IPS-20b (cell line): ENCODE data around the gene HACD2.

Experiments
- H3K27ac ChIP-seq: one replicate; pipeline ENCODE4 v1.5.1; 2013; ENCODE audit warnings: low read length
- H3K27me3 ChIP-seq: 2 replicates; pipeline ENCODE4 v1.6.1; 2013; ENCODE audit warnings: mild to moderate bottlenecking, low read length, inconsistent platforms; ENCODE audit not compliant: insufficient read depth
- H3K36me3 ChIP-seq: 2 replicates; pipeline ENCODE4 v1.6.1; 2013; ENCODE audit warnings: low read depth, mild to moderate bottlenecking, inconsistent platforms, low read length, moderate library complexity; ENCODE audit not compliant: insufficient read depth
- H3K4me1 ChIP-seq: 2 replicates; pipeline ENCODE4 v1.6.1; 2013; ENCODE audit warnings: mild to moderate bottlenecking, control low read depth, inconsistent platforms, low read length, moderate library complexity; ENCODE audit not compliant: insufficient read depth
- H3K4me3 ChIP-seq: 2 replicates; pipeline ENCODE4 v1.5.1; 2013; ENCODE audit warnings: mild to moderate bottlenecking, low read length, inconsistent platforms
- H3K9ac ChIP-seq: 2 replicates; pipeline ENCODE4 v1.6.1; 2013; ENCODE audit warnings: low read depth, mild to moderate bottlenecking, inconsistent platforms, low read length, moderate library complexity
- H3K9me3 ChIP-seq: 2 replicates; pipeline ENCODE4 v1.6.1; 2013; ENCODE audit warnings: mild to moderate bottlenecking, low read depth, low read length, inconsistent platforms; ENCODE audit not compliant: insufficient read depth

Gene HACD2, protein sequence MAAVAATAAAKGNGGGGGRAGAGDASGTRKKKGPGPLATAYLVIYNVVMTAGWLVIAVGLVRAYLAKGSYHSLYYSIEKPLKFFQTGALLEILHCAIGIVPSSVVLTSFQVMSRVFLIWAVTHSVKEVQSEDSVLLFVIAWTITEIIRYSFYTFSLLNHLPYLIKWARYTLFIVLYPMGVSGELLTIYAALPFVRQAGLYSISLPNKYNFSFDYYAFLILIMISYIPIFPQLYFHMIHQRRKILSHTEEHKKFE

DNA sequence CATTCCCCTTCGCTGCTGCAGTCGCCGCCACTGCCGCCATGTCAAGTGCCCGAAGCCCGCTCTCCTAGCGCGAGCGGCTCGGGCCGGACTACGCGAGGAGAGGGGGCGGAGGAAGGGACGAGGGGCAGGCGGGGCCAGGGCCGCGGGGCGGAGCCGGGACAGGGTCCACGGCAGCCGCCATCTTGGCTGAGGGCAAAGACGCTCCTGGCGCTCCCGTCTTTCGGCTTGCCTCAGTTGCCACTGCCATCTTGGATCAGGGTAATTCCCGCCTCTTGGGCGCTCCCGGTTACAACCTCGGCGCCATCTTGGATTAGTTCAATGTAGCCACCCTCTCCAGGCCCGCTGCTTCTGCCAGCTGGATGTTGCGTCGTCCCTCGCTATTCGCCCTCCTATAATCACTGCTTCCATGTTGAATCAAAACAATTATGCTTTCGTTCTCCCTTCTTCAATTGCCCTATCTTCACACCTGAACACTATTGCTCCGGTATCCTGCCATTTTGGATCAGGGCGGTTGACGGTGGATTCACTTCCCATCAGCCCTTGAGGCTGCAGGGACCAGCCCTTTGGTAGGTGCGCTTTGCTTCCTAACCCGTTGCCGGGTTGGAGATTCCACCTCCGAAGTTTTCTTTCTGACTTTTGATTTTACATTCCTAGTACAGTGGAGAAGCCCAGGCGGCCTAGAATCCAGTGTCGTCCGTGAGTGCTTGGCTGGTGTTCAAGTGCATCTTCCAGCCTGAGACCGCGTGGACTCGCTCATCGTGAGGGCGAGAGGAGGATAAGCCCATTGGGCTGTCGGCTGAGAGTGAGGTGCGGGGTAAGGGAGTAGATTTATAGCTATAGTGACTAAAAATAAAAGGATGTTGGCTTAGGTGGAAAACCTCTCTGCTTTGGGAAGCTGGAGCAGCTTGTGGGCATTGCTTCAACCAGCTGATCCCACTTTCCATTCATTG is at the start of gene HACD2:
Gene HACD2 (minus strand): TSS at position 66 of the 950 bp plus-strand sequence. CDS start 26 bp downstream, at position 40.
- Histone ChIP-seq H3K36me3 (peaks cover 25% of the 10 kb centered on the region), H3K4me3 (peak within 1 kb of the TSS; percentile 89), H3K4me1 (no peaks in the 10 kb centered on the region; the same call in 1 of the 2 replicates), H3K27me3 (peaks cover 4% of the 10 kb centered on the region; the same call in 1 of the 2 replicates), H3K27ac (peak within 1 kb of the TSS; percentile 70), H3K9ac (peak within 1 kb of the TSS; percentile 94), H3K9me3 (peaks cover 16% of the 10 kb centered on the region)

DNA sequence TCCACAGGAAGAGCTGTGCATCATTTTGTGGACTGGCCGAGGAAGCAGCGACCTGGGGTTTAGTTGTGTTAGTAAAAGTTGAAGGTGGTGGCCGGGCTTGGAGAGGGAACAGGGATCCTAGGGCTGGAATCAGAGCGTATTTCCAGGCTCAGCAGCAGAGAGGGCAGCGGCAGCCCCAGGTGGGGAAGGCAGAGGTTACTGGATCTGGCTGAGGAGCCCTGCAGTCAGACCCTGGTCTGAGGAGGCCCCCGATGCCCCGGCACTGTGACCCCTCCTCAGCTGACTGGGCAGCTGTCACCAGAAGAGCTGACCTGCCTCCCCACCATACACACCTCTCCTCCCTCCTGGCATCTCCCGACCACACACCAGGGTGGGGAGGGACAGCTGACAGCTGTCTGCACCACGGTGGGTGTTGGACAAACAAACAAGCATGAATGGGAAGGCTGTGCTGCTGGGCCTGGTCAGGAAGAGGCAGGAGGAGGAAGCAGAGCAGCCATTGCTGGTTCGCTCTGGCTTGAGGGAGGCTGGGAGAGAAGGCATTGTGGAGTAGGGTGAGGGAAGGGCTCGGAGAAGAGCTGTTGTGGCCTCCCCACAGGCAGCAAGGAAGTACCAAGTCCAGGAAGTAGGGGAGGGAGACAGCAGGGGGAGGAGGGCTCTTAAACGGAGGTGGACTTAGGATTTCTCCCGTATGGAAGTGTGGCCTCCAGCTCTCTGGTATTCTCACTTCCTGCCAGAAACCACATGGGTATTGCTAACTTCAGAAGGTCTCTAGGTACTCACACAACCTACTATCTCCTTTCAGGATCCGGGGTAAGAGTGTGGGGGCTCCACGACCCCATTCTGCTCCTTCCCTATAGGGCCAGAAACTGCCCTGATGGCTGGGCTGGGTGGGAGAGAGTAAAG is 49.5 kb upstream of the HACD2 start:
- no peak overlapping the region for H3K4me3 ChIP-seq
- no peaks in the 10 kb centered on the region for H3K9me3 ChIP-seq
- H3K36me3 ChIP-seq, result no peaks in the 10 kb centered on the region
- H3K4me1 ChIP-seq, result peaks cover 37% of the 10 kb centered on the region
- no peak overlapping the region for H3K27ac ChIP-seq
- H3K27me3 ChIP-seq, result no peaks in the 10 kb centered on the region
- H3K9ac ChIP-seq, result no peak overlapping the region

DNA sequence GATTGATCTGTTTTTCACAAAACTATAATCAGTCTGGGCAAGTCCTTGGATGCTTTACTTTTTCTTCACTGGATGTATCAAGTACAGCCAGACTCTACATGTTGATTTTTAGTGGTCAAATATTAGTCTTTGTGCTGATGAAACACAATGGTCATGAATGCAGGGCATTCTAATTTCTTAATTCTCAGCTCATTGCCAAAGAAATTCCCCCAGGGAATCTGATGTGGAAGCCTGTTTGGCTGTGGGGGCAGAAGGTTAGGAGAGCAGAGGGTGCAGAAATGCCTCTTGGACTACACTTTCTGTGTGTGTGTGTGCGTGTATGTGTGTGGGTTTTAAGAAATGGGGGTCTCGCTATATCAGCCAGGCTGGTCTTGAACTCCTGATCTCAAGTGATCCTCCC is 48.7 kb upstream of the HACD2 start:
- H3K27me3 ChIP-seq, result no peaks in the 10 kb centered on the region
- peaks cover 37% of the 10 kb centered on the region for H3K4me1 ChIP-seq
- no peak overlapping the region for H3K27ac ChIP-seq
- no peaks in the 10 kb centered on the region for H3K9me3 ChIP-seq
- no peaks in the 10 kb centered on the region for H3K36me3 ChIP-seq
- no peak overlapping the region for H3K4me3 ChIP-seq
- no peak overlapping the region for H3K9ac ChIP-seq

DNA sequence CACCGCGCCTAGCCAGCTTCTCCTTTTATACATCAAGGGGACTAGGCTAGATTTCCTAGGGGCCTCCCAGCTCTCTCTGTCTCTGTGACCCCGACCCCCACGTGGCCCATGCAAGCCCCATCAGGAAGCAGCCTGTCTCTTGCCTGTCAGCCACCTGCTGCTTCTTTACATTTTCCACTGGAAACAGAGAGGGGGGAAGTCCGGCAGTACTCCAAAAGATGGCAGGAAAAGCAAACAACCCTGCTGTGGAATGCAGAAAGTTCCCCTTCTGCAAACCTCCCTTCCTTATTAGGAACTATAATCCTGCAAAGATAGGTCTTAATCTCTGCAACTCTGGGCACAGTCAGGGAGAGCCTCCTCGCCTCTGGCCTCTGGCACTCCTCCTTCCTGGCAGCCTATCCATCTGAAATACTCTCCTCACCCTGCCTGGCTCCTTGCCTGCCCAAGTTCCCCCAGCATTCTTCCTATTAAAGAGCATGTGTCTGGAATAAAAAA is 47.4 kb upstream of the HACD2 start:
- Histone ChIP-seq H3K36me3 (no peaks in the 10 kb centered on the region), H3K9ac (peak overlapping the region; percentile 63; the same call in 1 of the 2 replicates), H3K27ac (no peak overlapping the region), H3K4me1 (peaks cover 33% of the 10 kb centered on the region), H3K9me3 (no peaks in the 10 kb centered on the region), H3K27me3 (no peaks in the 10 kb centered on the region), H3K4me3 (peak overlapping the region; percentile 19; the same call in 1 of the 2 replicates)

DNA sequence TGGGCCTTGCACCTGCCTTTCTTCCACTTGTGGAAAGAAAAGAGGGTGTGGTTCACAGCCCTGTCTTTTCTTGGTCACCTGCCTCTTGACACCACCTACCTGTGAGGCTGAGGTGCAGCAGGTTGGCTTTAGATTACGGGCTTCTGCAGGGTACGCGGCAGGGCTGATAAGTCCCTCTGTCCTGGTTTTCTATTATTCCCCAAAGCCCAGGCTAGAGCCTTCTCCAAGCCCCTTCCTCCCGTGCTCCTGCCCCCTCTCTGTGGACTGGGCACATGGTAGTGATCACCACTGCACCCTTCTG is 44.8 kb upstream of the HACD2 start:
- Histone ChIP-seq H3K9me3 (no peaks in the 10 kb centered on the region), H3K9ac (no peak overlapping the region), H3K27me3 (no peaks in the 10 kb centered on the region), H3K4me3 (no peak overlapping the region), H3K27ac (no peak overlapping the region), H3K4me1 (peaks cover 9% of the 10 kb centered on the region), H3K36me3 (no peaks in the 10 kb centered on the region)

DNA sequence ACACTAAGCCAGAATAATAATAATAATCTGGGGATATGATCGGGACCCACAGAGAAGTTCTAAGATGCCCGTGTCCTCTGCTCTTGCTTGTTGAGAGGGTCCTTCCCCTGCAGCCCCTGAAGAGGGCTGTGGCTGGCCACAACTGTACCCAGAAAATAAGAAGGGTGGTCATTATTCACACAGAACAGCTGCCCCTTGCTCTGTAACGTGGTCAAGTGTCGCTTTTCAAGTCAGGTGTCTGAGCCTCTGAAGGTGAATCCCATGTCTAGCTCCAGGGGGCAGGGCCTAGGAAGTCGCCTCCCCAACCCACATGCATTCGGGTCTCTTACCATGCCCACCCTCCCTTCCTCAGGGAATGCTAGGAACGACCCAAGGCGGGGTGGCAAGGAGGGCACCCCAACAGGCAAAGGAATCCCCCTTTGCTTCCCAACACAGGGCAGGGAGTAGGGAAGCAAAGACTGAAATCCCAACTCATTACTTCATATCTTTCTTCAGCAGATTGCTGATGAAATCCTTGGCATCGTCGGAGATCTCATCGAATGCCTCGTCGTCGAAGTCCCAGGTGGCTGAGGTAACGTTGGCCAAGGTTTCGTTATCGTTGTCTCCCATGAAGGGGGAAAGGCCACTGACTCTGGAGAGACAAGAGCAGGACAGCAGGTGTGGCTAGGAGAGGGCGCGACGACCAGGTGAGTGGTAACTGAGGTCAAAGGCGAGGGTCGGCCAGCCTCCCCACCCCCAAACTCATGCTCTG is 44.3 kb upstream of the HACD2 start:
- H3K9ac ChIP-seq, result no peak overlapping the region
- no peaks in the 10 kb centered on the region for H3K36me3 ChIP-seq
- H3K4me3 ChIP-seq, result no peak overlapping the region
- H3K27ac ChIP-seq, result no peak overlapping the region
- no peaks in the 10 kb centered on the region for H3K9me3 ChIP-seq
- peaks cover 9% of the 10 kb centered on the region for H3K4me1 ChIP-seq
- H3K27me3 ChIP-seq, result no peaks in the 10 kb centered on the region

DNA sequence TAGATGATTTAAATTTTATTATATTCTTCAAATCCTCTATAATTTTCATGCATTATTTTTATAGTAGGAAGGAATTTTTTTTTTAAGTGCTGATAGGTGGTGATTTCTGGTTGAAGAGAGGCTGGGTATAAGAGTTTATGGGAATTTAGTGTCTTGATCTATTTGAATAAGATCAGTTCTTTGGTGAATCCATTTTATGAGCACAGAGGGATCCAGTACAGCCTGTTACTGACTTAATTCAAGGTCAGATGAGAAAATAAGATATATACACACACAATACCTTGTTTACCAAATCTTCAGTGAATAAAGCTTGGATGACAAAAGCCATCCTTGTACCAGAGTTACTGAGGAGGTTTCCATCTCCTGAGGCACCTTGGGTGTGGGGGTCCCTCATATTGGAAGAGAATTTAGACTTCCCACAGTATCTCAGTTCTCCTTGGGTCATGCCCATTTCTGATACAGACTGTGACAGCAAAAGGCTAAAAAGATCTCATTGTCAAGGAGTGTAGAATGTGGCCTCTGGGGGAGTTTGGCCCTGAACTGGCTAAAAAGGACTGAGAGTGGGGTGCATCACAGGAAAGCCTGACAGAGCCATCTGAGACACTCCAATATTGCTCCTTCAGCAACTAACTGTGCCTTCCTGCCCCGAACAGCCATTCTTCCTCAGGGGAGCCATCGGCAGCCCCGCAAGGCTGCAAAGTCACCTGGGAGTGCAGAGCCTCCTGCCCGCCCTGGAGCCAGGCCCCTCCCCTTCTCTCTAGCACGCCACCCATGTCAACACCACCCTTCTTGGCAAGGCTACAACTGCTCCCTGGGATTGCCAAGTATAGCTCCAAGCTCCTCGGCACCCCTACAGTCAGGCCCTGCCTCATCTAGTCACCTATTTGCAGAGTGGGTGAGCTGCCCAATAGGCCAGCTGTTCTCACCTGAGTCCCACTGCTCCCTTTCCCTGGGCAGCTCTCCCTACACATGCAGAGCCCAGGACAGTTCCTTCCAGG is 43.1 kb upstream of the HACD2 start:
- H3K9me3 ChIP-seq, result no peaks in the 10 kb centered on the region
- no peak overlapping the region for H3K27ac ChIP-seq
- no peak overlapping the region for H3K4me3 ChIP-seq
- H3K9ac ChIP-seq, result no peak overlapping the region
- H3K36me3 ChIP-seq, result no peaks in the 10 kb centered on the region
- H3K4me1 ChIP-seq, result peaks cover 9% of the 10 kb centered on the region
- no peaks in the 10 kb centered on the region for H3K27me3 ChIP-seq

DNA sequence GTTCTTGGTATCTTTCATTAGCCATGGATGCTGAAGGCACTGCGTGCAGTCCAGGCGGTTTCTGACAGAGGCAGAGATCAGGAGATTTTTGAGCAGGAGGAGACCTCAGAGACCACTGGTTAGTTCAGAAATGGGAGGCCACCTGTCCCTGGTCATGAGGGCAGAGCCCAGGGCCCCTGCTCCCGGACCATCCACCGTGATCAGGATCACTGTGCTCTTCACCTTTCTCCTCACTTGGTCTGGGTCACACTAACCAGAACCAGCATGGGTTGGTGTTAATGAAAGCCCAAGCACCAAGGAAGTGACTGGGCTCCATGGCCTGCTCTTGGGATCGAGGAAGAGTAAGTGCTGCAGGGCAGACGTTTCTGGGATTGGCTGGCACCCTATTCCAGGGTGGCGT is 42.0 kb upstream of the HACD2 start:
- Histone ChIP-seq H3K9ac (no peak overlapping the region), H3K4me3 (no peak overlapping the region), H3K9me3 (no peaks in the 10 kb centered on the region), H3K27ac (no peak overlapping the region), H3K36me3 (no peaks in the 10 kb centered on the region), H3K4me1 (peaks cover 3% of the 10 kb centered on the region; the same call in 1 of the 2 replicates), H3K27me3 (no peaks in the 10 kb centered on the region)

DNA sequence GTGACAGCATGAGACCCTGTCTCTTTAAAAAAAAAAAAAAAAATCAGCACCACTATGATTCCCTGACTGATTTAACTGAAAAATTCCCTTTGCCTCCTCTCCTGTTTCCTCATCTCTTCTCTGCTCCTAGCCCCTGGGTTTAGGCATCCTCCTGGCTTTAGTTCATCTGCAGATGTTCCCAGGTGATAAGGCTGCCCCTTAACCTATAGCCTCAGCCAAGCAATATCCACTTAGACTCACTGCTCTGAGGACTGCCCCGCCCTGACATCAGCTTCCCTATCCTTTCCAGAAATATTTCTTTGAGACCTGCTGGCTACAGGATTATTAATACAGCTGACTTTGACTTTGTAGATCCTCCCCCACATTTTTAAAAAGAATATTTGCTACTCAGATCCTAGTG is 39.4 kb upstream of the HACD2 start:
- no peak overlapping the region for H3K9ac ChIP-seq
- H3K4me3 ChIP-seq, result no peak overlapping the region
- 0 out of 2 replicates have a peak, but pooled peaks cover 3% of the 10 kb centered on the region for H3K4me1 ChIP-seq
- H3K27me3 ChIP-seq, result no peaks in the 10 kb centered on the region
- H3K36me3 ChIP-seq, result no peaks in the 10 kb centered on the region
- H3K27ac ChIP-seq, result no peak overlapping the region
- H3K9me3 ChIP-seq, result no peaks in the 10 kb centered on the region

DNA sequence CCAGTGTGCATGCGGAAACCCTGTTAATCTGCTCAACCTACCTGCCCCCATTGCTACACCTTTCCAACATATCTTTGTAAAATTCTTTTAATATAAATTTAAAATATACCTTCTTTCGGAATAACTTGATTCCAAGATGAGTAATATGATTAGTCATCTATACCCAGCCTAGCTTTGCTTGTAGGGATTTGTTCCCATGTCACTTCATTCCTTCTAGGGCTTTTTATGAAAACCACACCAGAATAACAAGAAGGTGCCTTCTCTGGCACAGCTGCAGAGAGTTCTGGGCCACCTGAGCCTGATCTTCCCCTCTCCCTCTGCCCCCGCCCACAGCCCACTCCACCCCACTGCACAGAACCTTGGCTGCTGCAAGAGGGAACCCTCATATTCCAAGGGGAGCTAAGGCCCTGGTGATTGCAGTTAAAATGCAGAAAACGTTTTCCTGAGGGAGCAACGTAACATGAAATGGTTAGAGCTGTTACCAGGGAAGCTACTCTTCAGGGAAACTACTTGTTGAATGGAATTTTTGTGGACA is 38.6 kb upstream of the HACD2 start:
- H3K27ac ChIP-seq, result no peak overlapping the region
- H3K4me1 ChIP-seq, result 0 out of 2 replicates have a peak, but pooled peaks cover 3% of the 10 kb centered on the region
- no peaks in the 10 kb centered on the region for H3K9me3 ChIP-seq
- H3K4me3 ChIP-seq, result no peak overlapping the region
- H3K36me3 ChIP-seq, result no peaks in the 10 kb centered on the region
- H3K9ac ChIP-seq, result no peak overlapping the region
- no peaks in the 10 kb centered on the region for H3K27me3 ChIP-seq
